Frontal cortex (tissue), 4 donors: ENCODE measurements around the gene MCRIP2. TPM values are rescaled to one million over a fixed set of nuclear protein-coding genes. Genes with fewer than 3 reads are reported as not detected.
A peak's percentile ranks its signal among the peaks of the same experiment; 100 is the strongest.

Experiments
- DNase-seq, 2 donors: peaks; one replicate each; pipeline ENCODE4 v3.0.0; 2012; ENCODE audit warnings: low spot score in 2 of 2
- FAIRE-seq: peaks from 2 replicates; lab custom pipeline; 2012; peaks lifted over from hg19 to GRCh38; lab: Jason Lieb, UNC
- total RNA-seq: library from RNA; depleted of rRNA; stranded (reverse); fragments of >200 nt; gene quantifications from one replicate; pipeline ENCODE4 v1.2.3, GENCODE V29; 2014
- donor health status: control.
- donor health status: control.
- donor health status: control.

Gene MCRIP2
- total RNA-seq, 1 donor from 2014 or later, result 9.8 TPM

DNA sequence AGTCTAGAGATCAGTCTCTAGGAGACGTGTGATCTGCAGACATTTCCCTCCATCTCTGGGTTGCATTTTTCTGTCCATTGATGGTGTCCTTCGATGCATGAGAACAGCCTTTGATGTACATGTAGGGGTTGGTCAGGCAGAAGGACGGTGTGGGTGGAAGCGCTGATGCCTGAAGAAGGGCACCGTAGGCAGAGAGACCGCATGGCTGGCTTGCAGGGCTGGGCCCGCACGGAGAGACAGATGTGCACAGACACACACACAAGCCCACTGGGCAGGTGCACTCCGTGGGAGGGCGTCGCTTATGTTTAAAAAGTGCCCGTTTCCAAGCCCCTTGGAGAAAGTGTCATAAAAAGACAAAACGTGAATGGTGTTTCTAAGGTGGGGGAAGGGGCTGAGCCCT lies 26.5 kb upstream of the MCRIP2 start:
- no peak for DNase-seq
- no peak for FAIRE-seq

DNA sequence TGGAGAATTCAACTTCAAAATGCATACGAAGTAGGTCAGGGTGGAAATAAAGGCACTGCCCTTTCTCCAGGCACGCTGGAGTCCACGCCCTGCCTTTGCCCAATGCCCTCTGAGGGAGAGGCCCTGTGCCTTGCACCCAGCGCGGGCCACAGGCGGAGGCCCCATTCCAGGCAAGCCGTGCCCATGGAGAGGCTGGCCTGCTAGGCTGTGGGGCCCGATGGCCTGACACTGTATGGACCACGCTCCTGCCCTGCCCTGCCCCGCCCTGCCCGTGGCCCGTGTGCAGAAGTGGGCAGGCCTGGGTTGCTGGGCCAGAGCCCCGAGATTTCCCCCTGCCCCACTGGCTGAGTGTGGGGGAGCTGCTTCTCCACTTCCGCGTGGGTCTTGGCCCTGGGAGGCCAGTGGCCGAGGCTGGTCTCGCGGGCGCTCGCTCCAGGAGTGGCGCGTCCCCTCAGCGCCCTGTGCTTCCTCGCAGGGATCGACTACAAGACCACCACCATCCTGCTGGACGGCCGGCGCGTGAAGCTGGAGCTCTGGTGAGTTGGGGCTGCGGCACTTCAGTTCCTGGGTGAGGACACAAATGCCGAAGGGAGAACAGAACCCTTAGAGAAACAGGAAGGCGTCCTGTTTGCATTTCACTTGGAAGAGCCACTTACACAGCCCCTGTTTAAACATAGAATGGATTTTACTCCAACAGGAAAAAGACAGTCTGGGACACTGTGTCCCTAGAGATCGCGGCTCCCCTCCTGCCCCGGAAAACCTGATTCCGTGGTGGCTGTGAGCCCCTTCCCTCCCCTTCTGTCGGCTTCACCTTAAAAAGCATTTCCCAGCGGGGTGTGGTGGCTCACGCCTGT lies 24.7 kb upstream of the MCRIP2 start:
- DNase-seq (no peak), FAIRE-seq (no peak)

DNA sequence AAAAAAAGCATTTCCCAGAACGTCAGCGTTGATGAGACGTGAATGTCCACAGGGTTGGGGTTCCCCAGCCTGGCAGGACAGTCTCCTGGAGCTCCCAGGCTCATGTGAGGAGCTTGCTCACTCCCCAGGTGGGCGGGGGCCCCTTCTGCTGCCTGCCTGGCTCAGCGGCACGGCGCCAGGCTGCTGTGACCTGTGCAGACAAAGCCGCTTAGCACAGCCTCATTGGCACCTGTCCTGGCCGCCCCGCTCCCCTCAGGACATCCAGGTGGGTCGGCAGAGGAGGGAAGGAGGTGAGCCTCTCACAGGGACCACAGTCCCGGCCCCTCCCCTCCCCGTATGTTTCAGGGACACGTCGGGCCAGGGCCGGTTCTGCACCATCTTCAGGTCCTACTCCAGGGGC lies 23.8 kb upstream of the MCRIP2 start:
- DNase-seq, result no peak
- FAIRE-seq, result no peak

DNA sequence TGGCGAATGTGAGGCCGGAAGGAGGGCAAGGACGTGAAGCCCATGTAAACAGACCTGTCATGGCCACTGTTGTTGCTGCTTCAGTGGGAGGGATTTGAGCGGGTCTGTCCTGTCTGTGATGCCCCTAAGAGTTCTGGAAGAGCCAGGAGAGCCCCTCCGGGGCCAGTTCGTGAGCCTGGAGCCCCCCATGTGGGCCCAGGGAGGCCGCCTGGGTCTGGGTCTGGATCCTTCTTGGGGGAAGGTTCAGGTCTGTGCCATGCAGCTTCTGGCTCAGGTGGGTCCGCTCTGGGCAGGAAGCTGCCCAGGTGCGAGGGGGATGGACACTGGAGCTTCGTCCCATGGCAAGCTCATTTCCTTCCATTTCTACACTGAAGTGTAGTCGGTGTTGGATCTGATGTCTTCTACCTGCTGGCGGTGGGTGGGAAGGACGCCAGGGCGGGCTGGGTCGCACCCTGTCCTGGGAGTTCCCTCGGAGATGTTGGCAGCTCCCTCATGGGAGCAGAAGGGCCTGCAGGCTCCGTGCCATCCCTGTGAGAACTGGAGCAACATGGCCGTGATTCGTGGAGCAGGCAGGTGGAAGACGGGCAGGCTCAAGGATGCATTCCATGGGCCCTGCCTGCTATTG lies 22.0 kb upstream of the MCRIP2 start:
- FAIRE-seq, result no peak
- no peak for DNase-seq

DNA sequence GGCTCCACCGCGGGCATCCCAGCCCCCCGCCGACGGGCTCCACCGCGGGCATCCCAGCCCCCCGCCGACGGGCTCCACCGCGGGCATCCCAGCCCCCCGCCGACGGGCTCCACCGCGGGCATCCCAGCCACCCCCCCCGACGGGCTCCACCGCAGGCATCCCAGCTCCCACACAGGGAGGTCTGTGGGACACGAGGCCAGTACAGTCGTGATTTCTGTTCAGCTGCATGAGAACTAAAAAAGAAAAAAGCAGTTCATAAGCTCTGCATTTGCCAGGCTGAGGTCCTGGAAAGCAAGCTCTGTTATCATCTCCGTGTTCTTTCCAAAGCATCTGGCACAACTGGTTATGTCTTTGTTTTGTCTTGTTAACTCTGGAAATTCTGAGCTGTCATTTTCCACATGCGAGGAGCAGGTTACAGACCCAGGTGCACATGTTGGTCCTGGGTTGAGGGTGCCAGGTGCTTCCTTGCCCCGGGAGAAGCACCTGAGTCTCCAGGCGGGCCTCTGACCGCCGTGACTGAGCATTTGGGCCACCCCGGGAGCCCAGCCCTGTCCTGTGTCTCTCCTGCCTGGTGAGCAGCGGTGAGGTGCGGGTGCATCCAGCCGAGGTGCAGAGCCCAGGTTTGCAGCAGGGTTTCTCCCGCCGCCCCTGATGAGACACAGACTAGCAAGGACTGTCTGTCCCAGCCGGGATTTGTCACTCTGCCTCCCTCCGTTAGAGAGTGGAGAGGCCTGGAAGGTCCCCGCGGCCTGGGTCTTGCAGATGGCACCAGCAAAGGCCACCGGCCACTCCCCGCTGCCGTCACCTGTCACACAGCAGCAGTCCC lies 20.7 kb upstream of the MCRIP2 start:
- FAIRE-seq (no peak), DNase-seq (no peak)

DNA sequence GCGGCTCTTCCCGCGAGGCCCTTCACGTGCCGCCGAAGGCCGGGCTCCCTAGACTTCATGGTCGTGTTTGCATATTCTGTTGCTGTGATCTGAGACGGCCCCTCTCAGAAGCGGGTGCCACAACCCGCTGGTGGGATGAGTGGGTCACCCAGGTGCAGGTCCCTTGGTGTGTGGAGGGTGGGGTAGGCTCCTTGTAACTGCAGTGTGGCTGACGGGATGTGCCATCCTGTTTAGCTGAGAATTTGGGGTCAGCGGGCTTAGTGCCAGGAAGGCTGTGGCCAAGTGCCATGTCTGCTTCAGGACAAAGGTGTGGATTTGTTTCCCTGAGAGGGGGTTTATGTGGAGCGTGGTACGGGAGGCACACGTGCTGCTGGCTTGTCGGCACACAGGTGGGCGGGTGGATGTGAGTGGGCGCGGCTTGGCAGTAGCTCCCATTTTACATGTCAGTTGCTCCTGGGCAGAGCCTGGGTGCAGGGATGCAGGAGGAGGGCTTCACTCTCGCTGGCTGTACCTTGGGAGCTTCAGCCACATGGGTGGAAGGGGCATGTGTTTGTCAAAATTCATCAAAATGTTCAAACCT lies 20.0 kb upstream of the MCRIP2 start:
- DNase-seq (no peak), FAIRE-seq (no peak)

DNA sequence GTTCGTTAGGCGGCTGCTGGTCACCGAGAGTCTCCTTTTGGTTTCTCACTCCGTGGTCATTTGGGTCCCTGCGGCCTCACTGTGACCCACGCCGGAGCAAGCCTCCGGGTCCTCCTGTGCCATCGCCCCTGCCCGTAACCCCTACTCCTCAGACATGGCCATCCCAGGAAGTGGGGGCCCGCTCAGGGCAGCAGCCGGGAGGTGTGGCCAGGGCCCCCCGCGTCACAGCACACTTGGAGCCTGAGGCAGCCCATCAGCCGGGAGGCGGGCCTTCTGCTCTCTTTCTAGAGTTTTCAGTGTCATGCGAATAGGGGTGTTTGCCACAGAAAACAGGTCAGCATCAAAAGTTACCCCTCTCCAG lies 18.7 kb upstream of the MCRIP2 start:
- FAIRE-seq, result no peak
- DNase-seq, result no peak

DNA sequence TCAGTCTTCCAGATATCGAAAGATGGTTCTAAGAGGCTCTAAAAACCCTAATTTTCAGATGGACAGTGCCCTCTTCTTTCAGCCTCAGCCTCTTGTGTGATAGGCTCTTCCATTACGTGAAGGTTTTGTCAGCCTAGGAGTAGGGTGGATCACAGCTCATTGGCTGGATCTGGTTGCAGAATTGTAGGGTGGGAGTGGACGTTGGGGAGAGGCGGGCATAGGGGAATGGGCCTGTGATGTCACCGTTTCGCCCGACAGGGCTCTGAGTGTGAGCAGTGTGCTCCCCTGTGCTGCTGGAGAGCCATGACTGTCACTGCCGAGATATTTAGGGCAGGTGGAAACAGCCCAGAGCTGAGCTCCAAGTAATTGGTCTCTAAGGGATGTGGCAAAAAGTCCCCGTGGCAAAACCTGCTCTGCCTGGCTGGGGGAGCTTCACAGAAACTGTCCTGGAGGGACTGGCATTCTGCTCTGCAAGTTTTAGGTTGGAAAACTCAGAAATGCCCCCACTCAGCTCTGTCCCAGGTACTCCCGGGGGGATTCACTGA lies 17.0 kb upstream of the MCRIP2 start:
- FAIRE-seq (no peak), DNase-seq (peak in 1 of 2 donors; percentile 49)

DNA sequence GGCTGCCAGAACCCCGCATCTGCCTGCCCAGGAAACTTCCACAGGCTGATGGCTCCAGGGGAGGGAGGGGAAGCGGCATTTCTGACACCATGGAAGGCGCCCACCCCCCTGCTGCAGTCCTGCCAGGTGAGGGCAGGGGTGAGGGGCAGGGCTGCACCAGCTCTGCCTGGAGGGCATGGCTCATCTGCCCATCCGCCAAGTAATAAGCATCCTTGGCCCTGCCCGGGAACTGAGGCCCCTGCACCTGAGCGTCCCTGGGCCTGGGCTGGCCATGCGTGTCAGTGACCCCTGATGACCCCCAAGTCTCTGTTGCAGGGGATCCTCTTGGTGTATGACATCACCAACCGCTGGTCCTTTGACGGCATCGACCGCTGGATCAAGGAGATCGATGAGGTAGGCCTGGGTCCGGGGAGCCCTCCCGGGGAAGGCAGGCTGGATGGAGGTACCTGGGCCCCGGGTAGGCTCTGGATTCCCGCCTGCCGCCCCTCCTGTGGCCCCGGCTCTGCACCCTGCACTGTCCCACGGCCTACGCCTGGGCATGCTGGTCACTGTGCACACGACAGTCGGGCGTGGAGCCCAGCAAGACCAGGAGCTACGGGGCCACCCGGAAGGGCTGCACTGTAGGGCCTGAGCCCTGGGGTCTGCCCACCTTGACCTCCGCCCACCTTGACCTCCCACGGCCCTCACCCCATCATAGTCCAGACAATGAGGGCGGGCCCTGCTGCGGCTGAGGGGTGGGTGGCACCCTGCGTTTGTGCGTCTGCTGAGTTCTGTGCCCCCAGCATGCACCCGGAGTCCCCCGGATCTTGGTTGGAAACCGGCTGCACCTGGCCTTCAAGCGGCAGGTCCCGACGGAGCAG lies 16.3 kb upstream of the MCRIP2 start:
- DNase-seq (no peak), FAIRE-seq (no peak)

DNA sequence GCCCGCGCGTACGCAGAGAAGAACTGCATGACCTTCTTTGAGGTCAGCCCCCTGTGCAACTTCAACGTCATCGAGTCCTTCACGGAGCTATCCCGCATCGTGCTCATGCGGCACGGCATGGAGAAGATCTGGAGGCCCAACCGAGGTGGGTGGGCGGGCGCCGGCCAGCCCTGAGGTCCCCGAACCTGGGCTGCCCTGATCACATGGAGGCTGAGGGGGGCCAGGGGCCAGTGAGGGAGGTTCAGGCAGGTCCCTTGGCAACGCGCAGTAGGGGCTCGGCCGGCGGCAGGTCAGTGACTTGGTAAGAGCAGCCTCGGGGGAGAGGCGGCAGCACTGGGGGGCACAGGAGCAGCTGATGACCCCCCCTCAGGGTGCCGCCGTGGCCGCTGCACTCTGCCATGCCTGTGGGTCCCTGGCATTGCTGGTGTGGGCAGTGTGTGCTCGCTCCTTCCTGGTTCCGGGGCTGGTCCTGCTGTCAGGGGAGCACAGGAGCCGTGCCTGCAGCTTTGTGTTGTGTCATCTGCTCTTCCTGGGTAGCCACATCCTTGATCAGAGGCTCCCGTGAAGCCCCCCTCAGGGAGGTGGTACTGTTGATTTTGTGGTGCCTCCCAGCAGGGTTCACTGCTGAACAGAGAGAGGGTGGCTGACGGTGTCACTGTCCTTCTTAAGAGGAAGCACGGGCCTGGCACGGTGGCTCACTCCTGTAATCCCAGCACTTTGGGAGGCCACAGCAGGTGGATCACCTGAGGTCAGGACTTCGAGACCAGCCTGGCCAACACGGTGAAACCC lies 15.5 kb upstream of the MCRIP2 start:
- no peak for FAIRE-seq
- no peak for DNase-seq

DNA sequence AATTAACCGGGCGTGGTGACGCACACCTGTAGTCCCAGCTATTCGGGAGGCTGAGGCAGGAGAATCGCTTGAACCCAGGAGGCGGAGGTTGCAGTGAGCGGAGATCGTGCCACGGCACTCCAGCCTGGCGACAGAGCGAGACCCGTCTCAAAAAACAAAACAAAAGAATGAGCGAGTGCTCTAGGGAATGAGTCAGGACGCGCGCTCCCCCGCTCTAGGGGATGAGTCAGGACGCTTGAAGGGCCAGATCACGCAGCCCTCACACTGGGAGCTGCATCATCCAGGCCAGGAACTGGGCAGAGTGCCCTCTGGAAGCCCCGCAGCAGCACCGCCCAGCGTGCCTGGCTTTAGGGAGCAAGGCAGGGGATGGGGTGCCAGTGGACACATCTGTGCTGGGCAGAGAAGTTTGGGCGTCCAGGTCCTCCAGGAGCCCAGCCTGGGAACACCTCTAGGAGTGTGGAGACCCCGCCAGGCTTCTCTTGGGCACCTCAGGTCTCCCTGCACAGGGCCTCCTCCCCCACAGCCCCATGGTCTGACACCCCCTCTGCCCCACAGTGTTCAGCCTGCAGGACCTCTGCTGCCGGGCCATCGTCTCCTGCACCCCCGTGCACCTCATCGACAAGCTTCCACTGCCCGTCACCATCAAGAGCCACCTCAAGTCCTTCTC lies 14.7 kb upstream of the MCRIP2 start:
- FAIRE-seq (no peak), DNase-seq (peak in 1 of 2 donors; percentile 57)

DNA sequence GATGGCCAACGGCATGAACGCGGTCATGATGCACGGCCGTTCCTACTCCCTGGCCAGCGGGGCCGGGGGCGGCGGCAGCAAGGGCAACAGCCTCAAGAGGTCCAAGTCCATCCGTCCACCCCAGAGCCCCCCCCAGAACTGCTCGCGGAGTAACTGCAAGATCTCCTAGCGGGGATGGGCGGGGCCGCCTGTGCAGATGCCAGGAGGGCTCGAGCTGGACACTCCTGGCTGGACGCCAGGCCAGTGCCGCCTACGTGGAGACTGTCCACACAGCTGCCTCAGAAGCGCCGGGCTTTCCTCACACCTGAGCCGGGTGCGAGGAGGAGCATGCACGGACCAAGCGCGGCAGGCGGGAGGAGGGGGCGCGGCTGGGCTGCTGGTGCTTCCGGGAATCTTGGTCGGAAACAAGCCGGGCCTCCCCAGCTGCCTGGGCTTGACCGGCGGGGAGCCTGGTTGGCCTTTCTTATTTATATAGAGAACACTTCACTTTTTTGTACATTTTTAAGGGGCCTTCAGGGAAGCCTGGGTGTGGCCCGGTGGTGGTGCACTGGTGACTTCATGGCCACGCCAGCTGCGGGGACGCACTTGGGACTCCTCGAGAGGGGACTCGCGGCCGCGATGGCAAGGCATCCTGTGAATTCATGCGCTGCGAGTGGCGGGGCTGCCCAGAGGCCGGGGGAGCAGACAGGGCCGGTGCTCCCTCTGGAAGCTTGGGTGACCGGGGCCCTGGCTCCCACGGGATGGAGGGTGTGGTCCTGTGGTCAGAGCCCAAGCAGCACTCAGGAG lies 14.0 kb upstream of the MCRIP2 start:
- FAIRE-seq (no peak), DNase-seq (no peak)

DNA sequence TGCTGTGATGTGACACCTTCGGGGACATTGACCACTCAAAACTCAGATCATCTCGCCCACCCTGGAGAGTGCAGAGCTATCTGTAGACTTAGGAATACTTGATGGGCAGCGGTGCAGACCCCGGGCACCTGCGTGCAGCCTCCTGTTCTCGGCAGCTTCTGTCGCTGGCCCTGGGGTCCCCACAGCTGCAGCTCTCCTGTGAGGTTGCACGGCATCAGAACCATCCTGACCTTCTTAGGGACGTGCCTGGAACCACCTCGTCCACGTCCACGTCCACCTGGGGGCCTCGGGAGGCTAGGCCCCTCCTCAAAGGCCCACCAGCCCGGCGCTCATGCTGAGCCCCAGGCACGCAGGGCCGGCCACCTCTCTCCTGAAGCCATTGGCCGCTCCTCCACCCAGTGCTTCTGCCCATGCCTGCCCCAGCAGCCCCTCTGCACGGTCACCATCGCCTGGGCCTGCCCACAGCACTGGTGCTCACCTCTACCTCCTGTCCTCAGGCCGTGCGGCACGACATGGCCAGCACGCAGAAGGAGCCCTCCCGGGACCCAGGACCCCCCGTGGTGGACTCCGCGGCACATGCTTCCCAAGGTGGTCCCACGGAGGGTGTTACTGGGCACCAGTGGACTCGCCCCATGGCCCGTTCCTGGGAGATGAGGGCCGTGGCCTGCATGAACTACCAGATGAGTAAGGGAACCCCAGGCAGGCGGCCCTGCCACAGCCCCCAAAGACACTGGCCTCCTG lies 13.1 kb upstream of the MCRIP2 start:
- no peak for FAIRE-seq
- DNase-seq, result no peak

DNA sequence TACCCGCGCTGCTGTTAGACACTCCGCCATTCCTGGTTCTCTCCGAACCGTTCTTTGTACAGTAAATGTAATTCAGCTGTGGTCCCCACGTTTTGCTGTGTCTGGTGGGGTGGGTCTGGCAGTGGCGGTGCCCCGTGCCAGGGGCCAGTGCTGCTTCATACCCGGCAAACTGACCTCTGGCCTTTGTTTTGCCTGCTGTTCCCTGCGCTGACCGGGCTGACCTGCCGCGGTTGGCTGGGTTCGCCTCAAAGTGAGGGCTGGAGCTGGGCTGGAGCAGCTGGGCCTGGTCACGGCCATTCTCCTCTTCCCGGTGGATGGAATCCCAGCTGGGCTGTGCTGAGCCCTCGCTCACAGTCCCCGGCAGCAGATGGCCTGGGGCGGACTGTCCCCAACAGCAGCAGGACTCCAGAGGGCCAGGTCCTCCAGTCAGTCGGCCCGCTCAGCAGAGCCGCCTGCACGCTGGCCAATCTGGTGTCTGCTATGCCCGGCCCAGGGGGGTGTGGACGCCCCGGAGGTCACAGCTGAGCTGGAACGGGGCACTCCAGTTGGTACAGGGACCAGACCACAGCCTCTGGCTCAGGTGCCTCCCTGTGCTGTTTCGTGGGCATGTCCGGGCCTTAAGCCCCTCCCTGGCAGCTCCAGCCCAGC lies 12.3 kb upstream of the MCRIP2 start:
- DNase-seq (no peak), FAIRE-seq (no peak)

DNA sequence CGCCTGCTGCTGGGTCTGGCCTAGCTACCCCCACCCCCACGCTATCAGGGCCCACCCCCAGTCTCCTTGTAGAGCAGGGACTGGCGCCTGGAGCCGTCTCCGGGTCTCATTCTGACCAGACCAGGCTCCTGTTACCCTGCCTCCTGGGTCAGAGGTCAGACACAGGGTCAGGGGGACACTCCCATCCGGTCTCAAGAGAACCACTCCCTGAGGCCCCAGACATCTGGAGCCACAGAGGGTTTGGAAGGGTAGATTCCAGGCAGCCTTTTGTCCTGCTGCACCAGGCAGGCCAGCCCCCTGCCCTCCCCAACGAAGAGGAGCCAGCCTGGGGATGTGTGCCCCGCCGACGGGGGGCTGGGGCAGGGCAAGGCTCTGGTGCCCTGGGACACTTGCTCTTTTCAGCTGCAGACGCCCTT lies 11.8 kb upstream of the MCRIP2 start:
- no peak for FAIRE-seq
- no peak for DNase-seq

DNA sequence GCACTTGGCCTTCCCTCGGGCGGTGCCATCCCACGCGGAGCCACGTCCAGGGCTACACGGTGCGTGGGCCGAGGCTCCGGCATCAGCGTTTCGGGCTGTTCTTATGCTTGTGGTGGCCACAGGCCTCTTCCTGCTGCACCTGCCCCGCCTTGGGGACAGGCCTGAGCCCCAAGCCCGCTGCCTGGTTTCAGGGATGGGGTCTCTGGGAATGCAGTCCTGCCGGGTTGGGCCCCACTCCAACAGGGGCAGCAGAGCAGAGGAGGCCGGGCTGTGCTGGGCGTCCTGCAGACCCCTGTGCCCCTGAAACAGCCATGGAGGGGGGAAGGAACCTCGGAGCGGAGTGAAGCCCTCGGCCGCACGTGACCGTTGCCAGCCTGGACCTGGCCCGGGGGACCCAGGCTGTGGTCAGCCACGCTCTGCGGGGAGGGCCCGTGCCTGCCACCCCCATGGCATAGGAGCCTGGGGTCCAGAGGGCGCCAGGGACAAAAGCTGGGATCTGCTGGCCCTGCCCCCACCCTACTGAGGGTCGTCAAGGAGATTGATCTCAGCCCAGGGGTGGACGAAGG lies 11.3 kb upstream of the MCRIP2 start:
- DNase-seq, result no peak
- FAIRE-seq, result no peak
